ENCODE data around the gene PRRT4.
A peak's percentile ranks its signal among the peaks of the same experiment; 100 is the strongest.

Gene PRRT4

GRCh38 chr7:128349466-128349825 lies 12.0 kb downstream of the PRRT4 start:
- DNase-seq (ENCODE audit: low read depth in 2 of 2, low spot score in 1 of 2), result no peak

DNA sequence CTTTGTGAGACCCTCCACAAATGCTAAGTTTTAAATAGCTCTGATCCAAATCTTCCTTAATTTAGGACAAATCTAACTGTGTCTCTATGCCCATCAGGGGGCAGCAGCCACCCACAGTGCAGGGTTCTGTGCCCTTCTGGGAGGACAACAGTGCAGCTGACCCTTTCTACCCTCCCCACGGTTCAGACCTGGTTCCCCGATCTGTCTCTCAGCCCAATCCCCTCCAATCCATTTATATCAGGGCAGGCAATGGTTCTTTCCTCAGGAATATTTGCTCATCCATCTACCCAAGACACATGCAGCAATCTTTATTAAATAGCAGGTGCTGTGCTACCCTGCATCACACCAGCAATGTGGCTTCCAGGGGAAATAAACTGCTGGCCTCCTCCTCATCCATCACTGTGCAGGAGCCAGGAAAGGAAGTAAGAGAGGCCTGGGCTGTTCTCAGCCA lies 13.8 kb downstream of the PRRT4 start:
- DNase-seq (ENCODE audit: low read depth in 2 of 2, low spot score in 1 of 2), result peak in 1 of 2 donors; percentile 17

DNA sequence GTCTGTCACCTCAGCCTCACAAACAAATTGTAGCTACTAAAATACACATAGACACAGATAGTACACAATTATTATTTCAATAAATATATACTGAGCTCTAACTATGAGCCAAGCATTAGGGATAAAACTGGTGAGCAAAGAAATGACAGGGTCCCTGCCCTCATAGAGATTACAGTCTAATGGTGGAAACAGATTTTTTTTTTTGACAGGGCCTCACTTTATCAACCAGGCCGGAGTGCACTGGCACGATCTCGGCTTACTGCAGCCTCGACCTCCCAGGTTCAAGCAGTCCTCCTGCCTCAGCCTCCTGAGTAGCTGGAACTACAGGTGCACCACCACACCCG lies 17.1 kb downstream of the PRRT4 start:
- no peak for DNase-seq (ENCODE audit: low read depth in 2 of 2, low spot score in 1 of 2)

- DNase-seq (ENCODE audit: low read depth in 2 of 2, low spot score in 1 of 2), result peak; percentile 47 to 68
Measured at GRCh38 chr7:128343554-128344430, 17.7 kb downstream of the PRRT4 start, which contains the start of gene RBM28. RBM28 (minus strand) TSS chr7:128343908; CDS start chr7:128343793, 115 bp downstream.

- DNase-seq (ENCODE audit: low read depth in 2 of 2, low spot score in 1 of 2), result no peak
Measured at GRCh38 chr7:128341733-128342132, 19.8 kb downstream of the PRRT4 start.

DNA sequence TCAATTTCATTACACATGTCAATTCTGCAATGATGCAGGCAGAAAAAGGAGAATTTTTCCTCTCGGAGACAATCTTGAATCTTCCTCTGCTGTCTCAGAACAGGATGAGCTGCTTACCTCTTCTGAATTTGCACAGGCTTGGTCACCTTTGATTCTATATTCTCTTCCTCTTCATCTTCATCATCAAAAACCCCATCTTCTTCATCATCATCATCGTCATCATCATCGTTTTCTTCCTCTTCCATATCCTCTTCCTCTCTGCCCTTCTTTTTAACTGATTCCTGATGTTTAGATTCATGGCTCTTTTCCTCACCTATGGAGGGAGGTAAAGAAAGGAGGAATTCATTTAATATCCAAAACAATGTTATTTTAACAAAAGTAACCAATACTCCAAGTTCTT lies 25.8 kb downstream of the PRRT4 start:
- no peak for DNase-seq (ENCODE audit: low read depth in 2 of 2, low spot score in 1 of 2)

- DNase-seq (ENCODE audit: low read depth in 2 of 2, low spot score in 1 of 2), result no peak
Measured at GRCh38 chr7:128324368-128324680, 37.2 kb downstream of the PRRT4 start.

GRCh38 chr7:128323459-128324367 lies 37.8 kb downstream of the PRRT4 start:
- DNase-seq (ENCODE audit: low read depth in 2 of 2, low spot score in 1 of 2), result no peak

- no peak for DNase-seq (ENCODE audit: low read depth in 2 of 2, low spot score in 1 of 2)
Measured at GRCh38 chr7:128323040-128323439, 38.5 kb downstream of the PRRT4 start.

DNA sequence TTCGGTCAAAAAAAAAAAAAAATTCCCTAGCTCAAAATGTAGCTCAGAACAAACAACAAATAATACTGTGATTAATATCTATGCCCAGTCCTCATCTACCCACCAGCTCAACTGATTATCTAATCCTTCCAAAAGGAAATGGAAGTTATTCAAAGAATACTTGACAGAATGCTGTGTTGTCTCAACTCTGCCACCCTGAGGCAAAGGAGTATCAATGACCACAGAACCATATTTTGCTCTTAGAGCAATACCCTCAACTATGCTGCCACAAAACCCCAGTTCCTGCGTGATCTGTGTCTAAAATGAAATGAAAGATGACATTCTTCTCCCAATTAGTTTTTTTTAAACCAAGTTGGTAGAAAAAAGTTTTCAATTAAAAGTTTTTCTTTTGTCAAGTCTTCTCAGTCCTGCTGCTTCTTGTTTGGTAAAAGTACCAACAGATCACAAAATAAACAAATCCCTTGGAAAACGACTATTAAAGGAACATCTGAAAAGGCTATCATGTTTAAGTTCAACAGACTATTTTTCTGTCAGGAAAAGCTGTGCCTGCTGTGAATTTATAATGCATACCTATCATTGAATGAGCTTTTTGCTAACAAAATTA lies 39.3 kb downstream of the PRRT4 start:
- DNase-seq (ENCODE audit: low read depth in 2 of 2, low spot score in 1 of 2), result no peak

- no peak for DNase-seq (ENCODE audit: low read depth in 2 of 2, low spot score in 1 of 2)
Measured at GRCh38 chr7:128321044-128321422, 40.5 kb downstream of the PRRT4 start.

GRCh38 chr7:128318691-128319090 lies 42.8 kb downstream of the PRRT4 start:
- DNase-seq (ENCODE audit: low read depth in 2 of 2, low spot score in 1 of 2), result no peak

- no peak for DNase-seq (ENCODE audit: low read depth in 2 of 2, low spot score in 1 of 2)
Measured at GRCh38 chr7:128311013-128311412, 50.5 kb downstream of the PRRT4 start.

DNA sequence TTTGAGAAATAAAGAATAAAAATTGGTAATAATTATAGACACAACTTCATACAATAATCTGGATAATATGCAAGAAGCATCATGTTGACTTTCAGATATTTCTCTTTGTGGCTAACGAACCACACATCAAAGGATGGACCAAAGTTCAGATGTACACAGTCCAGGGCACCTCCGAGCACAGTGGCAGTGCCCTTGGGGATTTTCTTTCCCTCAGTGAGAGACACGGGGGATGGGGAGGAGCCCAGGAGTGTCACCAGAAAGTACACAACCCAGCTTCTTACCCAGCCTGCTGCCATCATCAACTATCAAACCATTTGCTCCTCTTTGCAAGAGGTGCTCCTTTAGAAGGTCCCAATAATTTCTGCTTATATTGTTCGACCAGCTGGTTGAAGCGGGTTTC lies 51.0 kb downstream of the PRRT4 start:
- DNase-seq (ENCODE audit: low read depth in 2 of 2, low spot score in 1 of 2), result no peak

DNA sequence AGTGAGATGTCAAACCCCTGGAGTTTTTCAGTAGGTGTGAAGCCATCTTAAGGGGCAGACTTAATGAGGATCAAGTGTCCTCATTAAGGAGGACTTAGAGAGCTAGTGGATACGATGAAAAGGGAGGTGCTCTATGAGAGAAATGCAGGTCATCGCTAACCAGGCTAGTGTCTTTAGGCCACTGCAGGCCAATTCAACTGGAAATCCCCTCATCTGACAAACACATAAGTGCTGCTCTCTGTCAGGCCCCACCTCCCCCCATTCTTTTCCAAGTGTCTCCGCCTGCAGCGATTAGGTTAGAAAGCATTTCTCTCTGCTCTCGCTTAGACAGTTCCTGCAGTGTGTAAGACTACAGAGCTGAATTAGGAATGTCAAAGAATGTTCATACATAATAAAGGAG lies 51.5 kb downstream of the PRRT4 start:
- DNase-seq (ENCODE audit: low read depth in 2 of 2, low spot score in 1 of 2), result no peak

GRCh38 chr7:128309124-128309523 lies 52.4 kb downstream of the PRRT4 start:
- DNase-seq (ENCODE audit: low read depth in 2 of 2, low spot score in 1 of 2), result no peak

DNA sequence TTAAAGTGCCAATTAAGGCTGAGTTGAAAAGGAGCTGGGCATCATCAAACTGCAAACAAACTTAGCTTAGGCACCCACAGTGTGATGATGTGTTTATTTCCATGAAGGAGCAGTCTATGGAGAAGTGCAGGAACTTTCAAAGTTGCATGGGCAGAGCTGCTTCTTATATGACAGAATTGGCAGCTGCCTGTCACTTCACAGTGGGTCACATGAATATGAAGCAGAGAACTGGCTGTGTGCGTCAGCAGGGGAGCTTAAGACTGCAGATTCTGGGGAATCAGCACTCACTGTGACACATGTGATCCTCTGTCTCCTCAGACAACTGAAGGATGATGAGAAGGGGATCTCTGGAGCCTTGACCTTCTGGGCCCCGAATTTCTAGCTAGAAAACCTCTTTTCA lies 54.4 kb downstream of the PRRT4 start:
- DNase-seq (ENCODE audit: low read depth in 2 of 2, low spot score in 1 of 2), result no peak

- no peak for DNase-seq (ENCODE audit: low read depth in 2 of 2, low spot score in 1 of 2)
Measured at GRCh38 chr7:128304212-128304611, 57.3 kb downstream of the PRRT4 start.

DNA sequence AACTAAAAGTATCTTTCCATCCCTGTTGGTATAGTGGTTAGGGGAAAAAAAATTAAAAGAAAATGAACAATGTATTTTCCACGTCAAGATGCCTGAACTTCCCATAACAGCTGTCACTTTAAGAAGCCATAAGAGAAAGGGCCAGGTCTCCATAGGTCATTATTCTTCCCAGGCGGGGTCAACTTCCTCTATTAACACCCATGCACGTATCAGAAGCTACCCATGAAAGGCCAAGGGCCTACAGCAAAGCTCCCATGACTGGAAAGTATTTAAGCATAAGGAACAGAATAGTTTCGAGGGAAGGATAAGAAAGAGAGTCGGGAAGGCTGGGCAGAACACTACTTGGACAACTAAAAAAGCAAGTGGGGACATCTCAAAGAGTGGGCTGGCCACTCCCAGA lies 57.8 kb downstream of the PRRT4 start:
- DNase-seq (ENCODE audit: low read depth in 2 of 2, low spot score in 1 of 2), result no peak

DNA sequence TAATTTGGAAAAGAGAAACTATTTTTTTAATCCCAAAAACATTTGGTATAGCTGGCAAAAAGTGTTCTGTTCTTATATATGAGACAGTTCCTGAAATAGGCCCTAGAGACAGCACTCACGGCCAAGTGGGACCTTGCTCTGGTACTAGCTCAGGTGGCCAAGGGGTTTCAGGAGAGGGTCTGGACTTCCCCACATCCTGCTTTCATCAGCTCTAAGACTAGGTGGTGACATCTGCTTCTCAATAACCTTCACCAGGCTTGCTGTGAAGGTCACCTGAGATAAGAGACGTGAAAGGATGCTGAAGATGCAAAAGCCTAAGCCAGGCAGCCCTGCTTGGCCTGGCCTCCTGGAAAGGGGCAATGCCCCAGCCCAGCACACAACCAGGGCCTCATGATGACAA lies 58.4 kb downstream of the PRRT4 start:
- no peak for DNase-seq (ENCODE audit: low read depth in 2 of 2, low spot score in 1 of 2)

- no peak for DNase-seq (ENCODE audit: low read depth in 2 of 2, low spot score in 1 of 2)
Measured at GRCh38 chr7:128302139-128302538, 59.4 kb downstream of the PRRT4 start.

All from stimulated activated CD8-positive, alpha-beta memory T cell treated with anti-CD3 and anti-CD28 coated beads, Interleukin-4, amount 100 ng/mL, for 1 hour (primary cell).